Measurements from ENCODE around the gene LY6G6C.

The LY6G6C gene

DNA sequence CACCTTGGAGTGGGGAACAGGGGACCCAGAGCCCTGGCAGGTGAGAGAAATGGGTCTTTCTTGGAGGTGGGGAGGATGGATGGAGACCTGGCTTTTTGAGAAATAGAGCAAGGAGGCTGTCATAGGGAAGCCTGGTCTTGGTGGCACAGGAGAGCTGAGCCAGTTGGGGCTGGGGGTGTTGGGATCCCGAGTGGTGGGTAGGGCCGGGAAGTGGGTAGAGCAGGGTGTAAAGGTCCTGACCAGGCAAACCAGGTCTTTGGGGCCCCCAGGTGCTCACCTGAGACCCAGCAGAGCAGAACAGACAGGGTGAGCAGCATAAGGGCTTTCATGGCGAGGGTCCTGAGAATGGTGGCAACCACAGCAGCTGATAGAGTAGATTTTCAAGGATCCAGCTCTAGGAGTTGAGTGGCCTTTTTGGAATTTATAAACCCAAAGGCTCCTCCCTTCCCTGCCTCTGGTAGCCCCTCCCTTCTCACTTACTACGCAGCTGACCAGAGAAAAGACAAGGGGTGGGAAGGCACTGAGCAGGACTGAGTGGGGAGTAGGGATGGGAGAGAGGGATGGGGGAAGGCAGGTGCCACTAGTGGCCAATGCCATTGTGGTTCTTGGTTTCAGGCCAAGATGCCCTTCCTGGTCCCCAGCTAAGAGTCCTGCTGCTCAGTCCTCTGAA is at the start of gene LY6G6C:
Gene LY6G6C (minus strand): TSS at position 396 of the 670 bp plus-strand sequence. CDS start 67 bp downstream, at position 329.
- no peak for DNase-seq

DNA sequence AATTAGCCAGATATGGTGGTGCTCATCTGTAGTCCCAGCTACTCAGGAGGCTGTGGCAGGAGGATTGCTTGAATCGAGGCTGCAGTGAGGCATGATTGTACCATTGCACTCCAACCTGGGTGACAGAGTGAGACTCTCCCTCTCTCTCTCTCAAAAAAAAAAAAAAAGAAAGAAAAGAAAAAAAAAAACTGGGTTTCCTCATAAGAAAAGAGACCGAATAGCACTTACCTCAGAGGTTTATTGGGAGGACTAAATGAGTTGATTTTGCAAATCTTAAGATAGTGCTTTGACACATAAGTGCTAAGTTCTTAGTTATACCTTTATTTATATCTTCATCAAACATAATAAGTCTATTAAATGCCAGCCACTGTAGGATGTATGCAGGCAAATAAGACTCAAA is 49.3 kb upstream of the LY6G6C start:
- DNase-seq: no peak

GRCh38 chr6:31769684-31770371 is 48.3 kb upstream of the LY6G6C start:
- peak; percentile 81 for DNase-seq

DNA sequence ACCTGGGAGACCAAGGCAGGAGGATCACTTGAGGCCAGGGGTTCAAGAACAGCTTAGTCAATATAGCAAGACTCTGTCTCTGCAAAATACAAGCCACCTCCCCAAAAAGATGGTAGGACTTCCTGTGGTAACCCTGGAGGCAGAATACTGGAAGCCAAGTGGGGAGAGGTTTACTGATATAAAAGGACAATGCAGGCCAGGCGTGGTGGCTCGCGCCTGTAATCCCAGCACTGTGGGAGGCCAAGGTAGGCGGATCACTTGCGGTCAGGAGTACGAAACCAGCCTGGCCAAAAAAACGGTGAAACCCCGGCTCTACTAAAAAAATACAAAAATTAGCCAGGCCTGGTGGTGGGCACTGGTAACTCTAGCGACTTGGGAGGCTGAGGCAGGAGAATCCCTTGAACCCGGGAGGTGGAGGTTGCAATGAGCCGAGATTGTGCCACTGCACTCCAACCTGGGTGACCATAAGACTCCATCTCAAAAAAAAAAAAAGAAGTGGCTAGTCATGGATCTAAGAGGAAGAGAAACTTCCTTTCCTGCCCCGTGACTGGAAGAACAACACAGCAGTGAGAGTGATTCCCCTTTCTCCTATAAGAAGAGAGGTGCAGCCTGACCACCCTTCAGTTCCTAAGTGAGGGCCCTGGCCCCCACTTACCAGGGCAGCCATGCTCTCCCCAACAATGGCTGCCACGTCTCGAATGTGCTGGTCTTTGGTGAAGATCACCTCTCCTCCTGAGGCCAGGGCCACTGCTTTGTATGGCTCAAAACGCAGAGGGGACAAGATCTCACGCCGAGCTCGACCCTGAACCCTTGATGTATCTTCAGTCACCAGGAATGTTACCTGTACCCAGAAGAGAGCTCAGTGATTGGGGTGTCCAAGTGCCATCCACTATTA is 47.1 kb upstream of the LY6G6C start:
- DNase-seq: peak; percentile 88

DNA sequence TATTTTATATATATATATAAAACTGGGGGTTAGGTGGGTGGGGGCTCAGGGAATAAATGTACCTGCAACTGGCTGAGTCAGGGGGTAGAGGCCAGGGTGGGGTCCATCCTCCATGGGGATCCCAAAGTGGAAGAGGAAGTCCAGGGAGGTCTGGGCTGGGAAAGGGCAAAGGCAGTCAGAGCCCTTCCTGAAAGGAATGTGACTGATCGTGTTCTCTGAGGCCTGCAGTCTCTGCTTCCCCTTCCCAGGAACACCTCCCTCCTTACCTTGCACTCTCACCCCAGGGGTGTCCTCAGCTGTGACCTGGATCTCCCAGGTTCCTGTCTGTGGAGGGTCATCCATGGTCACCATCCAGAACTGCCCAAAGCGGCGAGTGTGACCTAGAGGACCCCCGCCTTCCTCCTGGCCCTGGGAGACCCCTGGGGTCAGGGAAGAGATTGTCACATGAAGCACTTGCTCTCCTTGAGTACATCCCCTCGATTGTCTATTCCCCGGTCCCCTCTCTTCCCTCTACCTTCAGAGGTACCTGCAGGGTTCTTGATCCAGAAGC is 45.6 kb upstream of the LY6G6C start:
- no peak for DNase-seq

DNA sequence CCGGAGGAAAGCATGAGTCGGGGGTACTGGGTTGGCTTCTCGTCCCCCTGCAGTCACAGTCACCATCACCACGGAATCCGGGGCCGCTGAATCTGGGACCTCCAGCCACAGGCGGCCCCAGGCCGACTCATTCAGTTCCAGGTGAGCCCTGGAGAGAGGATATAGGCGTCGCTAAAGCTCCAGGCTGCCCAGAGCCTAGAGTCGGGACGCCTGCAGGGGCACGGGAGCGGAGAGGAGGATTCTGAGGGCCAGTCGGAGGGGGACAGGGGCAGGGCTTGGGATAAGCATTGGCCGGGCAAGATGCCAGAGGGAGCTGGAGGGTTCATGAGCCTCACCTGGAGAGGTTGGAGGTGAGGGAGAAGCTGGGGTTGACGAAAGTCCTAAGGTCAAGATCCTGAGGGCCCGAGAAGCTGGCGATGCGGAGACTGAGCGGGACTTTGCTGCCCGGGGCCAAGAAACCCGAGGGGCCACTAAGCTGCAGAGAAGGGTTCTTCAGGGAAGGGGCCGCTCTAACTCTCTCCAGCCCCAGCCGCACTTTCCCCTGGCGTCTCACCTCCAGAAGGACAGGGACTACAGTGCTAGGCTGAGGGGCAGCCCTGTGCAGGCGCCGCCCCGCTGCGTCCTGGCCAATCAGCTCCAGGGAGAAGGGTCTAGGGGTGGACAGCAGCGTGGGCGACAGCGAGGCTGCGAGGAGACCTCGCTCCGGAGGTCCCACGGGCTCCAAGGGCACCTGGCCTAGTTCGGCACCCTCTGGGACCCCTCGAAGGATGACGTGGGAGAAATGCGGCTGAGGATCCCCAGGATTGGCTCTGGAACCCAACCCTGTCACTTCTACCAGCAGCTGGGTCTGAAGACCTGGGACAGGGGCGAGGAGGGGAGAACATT is 44.6 kb upstream of the LY6G6C start:
- DNase-seq: no peak

DNA sequence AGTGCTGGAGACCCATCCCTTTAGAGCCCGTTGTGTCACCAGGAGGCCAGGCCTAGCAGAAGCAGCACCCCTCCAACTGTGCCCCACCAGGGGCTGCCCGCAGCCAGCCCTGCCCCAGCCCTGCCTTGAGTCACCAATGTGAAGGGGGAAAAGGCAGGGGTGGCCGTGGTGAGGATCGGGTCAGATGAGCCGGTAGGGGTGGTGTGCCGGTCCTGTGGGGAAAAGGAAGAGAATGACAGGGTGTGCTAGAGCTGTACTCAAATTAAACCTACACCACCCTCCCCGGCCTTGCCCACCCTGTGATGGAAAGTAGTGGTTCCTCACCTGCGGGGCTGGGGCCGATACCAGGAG is 44.0 kb upstream of the LY6G6C start:
- DNase-seq: no peak

- no peak for DNase-seq
Observed at GRCh38 chr6:31764198-31764597, 42.7 kb upstream of the LY6G6C start.

- DNase-seq: no peak
Observed at GRCh38 chr6:31763619-31763940, 42.0 kb upstream of the LY6G6C start.

DNA sequence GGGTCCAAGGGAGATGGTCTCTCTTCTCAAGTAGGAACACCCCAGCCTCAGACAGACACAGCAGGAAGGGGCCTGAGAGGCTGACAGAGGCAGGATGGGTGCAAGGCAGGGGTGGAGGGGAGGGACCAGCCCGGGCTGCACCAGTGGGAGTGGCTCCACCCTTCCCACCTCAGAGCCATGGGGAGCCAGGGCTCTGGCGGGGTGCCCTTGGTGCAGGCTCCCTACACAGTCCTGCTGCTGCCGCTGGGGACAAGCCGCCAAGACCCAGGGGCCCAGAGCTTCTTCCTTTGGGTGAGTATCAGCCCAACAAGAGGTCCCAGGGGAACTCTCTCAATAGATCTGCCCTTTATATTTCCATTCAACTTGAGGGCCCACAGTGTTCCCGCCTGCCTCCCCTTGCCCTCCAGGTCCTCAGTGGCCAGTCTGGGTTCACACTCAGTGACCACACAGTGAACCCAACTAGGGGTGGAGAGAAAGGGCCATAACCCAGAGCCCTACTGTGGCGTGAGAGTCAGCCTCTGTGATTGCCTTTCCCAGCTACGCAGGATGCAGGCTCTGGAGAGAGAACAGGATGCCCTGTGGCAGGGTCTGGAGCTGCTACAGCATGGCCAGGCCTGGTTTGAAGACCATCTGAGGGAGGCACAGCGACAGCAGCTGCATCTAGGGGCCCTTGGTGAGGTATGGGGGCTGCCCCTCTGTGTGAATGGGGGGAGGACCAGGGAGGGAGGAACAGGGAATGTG is 41.5 kb upstream of the LY6G6C start:
- DNase-seq: no peak

GRCh38 chr6:31762356-31762755 is 40.8 kb upstream of the LY6G6C start, which contains the start of gene SAPCD1:
SAPCD1 (plus strand) TSS chr6:31762656; CDS start chr6:31763055, 399 bp downstream.
- DNase-seq: no peak

- no peak for DNase-seq
Observed at GRCh38 chr6:31761343-31761742, 39.8 kb upstream of the LY6G6C start.

DNA sequence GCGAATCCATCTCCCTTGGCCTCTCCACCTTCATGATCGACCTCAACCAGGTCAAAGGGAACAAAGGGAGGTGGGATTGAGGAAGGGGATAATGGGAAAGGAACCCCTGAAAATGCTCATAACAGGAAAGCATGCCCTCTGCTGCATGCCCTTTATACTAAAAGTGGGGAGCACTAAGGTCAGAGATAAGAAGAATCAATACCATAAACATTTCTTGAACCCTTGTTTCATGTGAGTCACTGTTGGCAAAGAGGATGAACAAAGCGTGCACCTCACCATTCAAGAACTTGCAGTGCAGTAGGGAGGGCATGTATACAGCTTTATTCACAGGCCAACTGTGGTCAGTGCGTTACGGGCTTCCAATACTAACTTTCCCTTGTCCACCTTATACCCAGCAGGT is 39.2 kb upstream of the LY6G6C start:
- DNase-seq: no peak

DNA sequence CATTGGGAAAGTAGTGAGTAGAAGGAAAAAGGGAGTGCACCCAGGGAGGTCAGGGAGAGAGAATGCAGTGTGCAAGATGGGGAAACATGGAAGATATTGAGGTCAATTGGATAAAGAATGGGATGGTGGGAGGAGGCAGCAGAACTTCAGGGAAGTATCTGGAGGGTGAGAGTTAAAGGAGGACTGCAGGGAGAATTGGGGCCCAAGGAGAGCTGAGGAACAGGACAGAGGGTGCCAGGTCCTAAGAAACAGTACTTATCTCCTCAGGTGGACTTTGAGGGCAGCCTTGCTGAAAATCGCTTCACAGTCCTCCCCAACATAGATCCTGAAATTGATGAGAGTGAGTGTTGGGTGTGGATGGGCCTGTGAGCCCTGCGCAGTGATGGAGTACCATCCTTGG is 36.7 kb upstream of the LY6G6C start:
- DNase-seq: no peak

GRCh38 chr6:31752739-31753319 is 31.3 kb upstream of the LY6G6C start:
- no peak for DNase-seq

DNA sequence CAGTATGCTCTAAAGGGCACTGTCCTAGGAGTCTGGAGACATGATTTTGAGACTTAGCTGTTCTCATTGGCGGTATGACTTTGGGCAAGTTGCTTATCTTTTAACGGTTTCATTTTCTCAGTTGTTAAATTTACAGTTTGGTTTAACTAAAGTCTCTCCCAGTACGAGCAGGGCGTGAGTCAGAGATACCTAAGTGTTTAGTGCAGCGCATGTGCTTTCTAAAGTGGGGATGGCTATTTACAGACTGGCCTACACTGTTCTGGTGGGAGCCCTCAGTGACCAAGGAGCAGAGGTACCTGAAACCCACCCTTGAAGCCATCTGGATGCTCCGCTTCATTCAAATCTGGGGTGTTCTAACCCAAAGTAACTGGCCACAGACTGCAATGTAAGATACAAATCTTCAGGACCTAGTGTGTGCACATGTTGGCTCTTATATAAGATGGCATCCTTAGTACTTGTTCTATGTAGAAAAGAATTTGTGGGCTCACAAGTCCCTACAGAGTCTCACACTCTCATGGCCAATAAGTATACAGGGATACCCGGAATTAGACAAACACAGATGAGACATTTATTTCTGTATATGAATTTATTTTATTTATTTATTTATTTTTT is 29.0 kb upstream of the LY6G6C start:
- DNase-seq: no peak

DNA sequence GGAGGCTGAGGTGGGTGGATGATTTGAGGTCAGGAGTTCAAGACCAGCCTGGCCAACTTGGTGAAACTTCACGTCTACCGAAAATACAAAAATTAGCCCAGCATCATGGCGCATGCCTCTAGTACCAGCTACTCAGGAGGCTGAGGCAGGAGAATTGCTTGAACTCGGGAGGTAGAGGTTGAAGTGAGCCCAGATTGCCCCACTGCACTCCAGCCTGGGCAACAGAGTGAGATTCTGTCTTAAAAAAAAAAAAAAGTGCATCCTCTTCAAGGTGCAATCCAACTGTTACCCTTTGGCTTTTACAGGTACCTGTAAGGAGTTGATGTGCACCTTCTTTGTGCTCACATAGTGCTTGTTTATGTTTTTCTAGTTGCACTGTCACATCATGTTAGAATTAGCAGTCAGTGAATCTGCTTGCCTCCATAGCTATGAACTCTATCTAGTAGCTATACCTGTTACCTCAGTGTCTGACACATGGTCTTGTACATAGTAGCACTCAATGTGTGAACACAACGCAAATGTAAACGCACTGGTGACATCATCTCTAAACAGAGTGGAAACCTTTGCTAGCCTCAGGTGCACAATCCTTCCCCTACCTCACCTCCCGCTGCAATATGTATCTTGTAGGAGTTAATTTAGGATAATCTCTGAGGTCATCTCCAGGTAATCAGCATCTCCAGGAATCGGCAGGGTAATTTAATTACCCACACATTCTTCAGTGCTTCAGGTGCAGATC is 27.9 kb upstream of the LY6G6C start:
- DNase-seq: no peak

DNA sequence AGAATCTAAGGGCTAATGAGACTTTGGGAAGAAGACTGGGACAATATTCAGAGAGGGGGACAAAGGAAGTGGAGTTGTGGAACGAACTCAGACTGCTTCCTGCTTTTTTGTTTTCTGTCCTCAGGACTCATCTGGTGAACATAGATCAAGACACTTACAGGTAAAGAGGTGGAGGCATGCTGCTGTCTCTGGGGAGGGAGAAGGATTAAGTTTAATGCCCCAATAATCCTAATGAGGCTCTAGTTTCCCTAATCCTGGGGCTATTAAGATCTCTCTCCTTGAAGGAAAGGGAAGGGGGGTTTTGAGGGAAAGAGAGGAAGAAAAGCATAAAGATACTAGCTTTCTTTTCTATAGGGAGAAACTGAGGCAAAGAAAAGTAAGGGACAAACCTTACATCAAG is 22.9 kb upstream of the LY6G6C start:
- DNase-seq: no peak

DNA sequence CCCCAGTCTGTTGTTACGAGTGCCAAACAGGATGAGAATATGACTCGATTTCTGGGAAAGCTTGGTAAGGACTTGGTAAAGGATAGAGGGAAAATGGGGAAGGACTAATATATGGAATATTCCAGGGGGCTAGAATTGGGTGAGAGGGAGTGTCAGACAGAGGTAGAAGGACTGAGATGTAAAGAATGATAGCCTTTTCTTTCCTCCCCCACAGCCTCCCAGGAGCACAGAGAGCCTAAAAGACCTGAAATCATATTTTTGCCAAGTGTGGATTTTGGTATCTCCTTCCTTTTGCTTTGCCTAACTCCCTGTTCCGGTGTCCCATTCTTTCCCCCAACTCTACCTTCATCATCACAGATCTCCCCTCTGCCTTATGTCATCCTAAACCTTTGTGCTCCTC is 21.3 kb upstream of the LY6G6C start:
- DNase-seq: no peak

DNA sequence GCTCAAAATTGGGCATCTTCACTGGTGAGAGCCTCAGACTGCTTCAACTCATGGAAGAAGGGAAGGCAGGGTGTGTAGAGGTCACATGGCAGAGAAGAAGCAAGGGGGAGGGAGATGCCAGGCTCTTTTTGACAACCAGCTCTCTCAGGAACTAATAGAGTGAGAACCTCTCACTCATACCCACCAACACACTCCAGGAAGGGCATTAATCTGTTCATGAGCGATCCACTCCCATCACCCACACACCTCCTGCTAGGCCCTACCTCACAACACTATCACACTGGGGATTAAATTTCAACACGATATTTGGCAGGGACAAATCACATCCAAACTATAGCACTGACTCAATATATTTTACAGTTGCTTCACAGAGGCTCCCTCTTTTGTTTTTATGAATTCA is 20.3 kb upstream of the LY6G6C start:
- no peak for DNase-seq

All from inflammatory macrophage treated with lipopolysaccharide for 4 hours (primary cell).